ENCODE results near the gene SKI. TPM values are rescaled to one million over a fixed set of nuclear protein-coding genes. Genes with fewer than 3 reads are reported as not detected.

SKI gene
- total RNA-seq, 1 donor from 2014 or later = 66.2 TPM

- DNase-seq (ENCODE audit: low read depth) (no peak), FAIRE-seq (no peak)
- no peak overlapping the region for H3K27ac Mint-ChIP-seq (ENCODE audit: unreplicated experiment)
- H4K20me1 ChIP-seq (ENCODE audit: insufficient read depth, low read length) = peaks cover 100% of the 10 kb centered on the region
- no peaks in the 10 kb centered on the region for H3K36me3 ChIP-seq (ENCODE audit: insufficient read depth, low read length)
- peak overlapping the region; percentile 20 for H3K9ac ChIP-seq (ENCODE audit: low read length)
- peaks cover 3% of the 10 kb centered on the region for H3K36me3 Mint-ChIP-seq (ENCODE audit: low read depth, unreplicated experiment)
- H3K4me2 ChIP-seq (ENCODE audit: low read length) = peak overlapping the region; percentile 13
- no peaks in the 10 kb centered on the region for H3K27me3 Mint-ChIP-seq (ENCODE audit: low read depth, unreplicated experiment)
- H2AFZ ChIP-seq (ENCODE audit: low read depth, low read length) = no peak overlapping the region
- H3K4me3 Mint-ChIP-seq (ENCODE audit: unreplicated experiment) = no peak overlapping the region
- no peak overlapping the region for H3K27ac ChIP-seq (ENCODE audit: low read depth, low read length)
- no peak for TF ChIP-seq EZH2 (IDR thresholded peaks at IDR 0.05; ENCODE audit: insufficient read depth, low read length)
- TF ChIP-seq, protein P1, sequence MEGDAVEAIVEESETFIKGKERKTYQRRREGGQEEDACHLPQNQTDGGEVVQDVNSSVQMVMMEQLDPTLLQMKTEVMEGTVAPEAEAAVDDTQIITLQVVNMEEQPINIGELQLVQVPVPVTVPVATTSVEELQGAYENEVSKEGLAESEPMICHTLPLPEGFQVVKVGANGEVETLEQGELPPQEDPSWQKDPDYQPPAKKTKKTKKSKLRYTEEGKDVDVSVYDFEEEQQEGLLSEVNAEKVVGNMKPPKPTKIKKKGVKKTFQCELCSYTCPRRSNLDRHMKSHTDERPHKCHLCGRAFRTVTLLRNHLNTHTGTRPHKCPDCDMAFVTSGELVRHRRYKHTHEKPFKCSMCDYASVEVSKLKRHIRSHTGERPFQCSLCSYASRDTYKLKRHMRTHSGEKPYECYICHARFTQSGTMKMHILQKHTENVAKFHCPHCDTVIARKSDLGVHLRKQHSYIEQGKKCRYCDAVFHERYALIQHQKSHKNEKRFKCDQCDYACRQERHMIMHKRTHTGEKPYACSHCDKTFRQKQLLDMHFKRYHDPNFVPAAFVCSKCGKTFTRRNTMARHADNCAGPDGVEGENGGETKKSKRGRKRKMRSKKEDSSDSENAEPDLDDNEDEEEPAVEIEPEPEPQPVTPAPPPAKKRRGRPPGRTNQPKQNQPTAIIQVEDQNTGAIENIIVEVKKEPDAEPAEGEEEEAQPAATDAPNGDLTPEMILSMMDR (IDR thresholded peaks at IDR 0.05; ENCODE audit: insufficient read depth, low read depth, low read length) = no peak
- H3K27me3 ChIP-seq (ENCODE audit: insufficient read depth, low read length) = no peaks in the 10 kb centered on the region
- no peaks in the 10 kb centered on the region for H3K9me3 Mint-ChIP-seq (ENCODE audit: unreplicated experiment)
- peaks cover 99% of the 10 kb centered on the region for H3K79me2 ChIP-seq (ENCODE audit: insufficient read depth, low read length)
- no peaks in the 10 kb centered on the region for H3K9me3 ChIP-seq (ENCODE audit: insufficient read depth, low read depth, low read length)
- peaks cover 18% of the 10 kb centered on the region for H3K4me1 ChIP-seq (ENCODE audit: insufficient read depth, low read length)
- H3K4me1 Mint-ChIP-seq (ENCODE audit: low read depth, unreplicated experiment) = peaks cover 28% of the 10 kb centered on the region
- H3K4me3 ChIP-seq (ENCODE audit: insufficient read depth, low read depth, low read length) = peak overlapping the region; percentile 10
These were observed 42.4 kb downstream of the SKI start for GRCh38 chr1:2270260-2271100.

- H3K27ac Mint-ChIP-seq (ENCODE audit: unreplicated experiment) = no peak overlapping the region
- H3K9me3 ChIP-seq (ENCODE audit: insufficient read depth, low read depth, low read length) = no peaks in the 10 kb centered on the region
- H3K4me1 Mint-ChIP-seq (ENCODE audit: low read depth, unreplicated experiment) = peaks cover 31% of the 10 kb centered on the region
- no peak overlapping the region for H2AFZ ChIP-seq (ENCODE audit: low read depth, low read length)
- H3K27me3 Mint-ChIP-seq (ENCODE audit: low read depth, unreplicated experiment) = no peaks in the 10 kb centered on the region
- DNase-seq (ENCODE audit: low read depth) (no peak), FAIRE-seq (no peak)
- no peak overlapping the region for H3K4me3 Mint-ChIP-seq (ENCODE audit: unreplicated experiment)
- no peak overlapping the region for H3K9ac ChIP-seq (ENCODE audit: low read length)
- H3K4me2 ChIP-seq (ENCODE audit: low read length) = no peak overlapping the region
- H3K79me2 ChIP-seq (ENCODE audit: insufficient read depth, low read length) = peaks cover 99% of the 10 kb centered on the region
- peaks cover 100% of the 10 kb centered on the region for H4K20me1 ChIP-seq (ENCODE audit: insufficient read depth, low read length)
- peaks cover 3% of the 10 kb centered on the region for H3K36me3 Mint-ChIP-seq (ENCODE audit: low read depth, unreplicated experiment)
- H3K4me1 ChIP-seq (ENCODE audit: insufficient read depth, low read length) = peaks cover 25% of the 10 kb centered on the region
- no peak for TF ChIP-seq EZH2 (IDR thresholded peaks at IDR 0.05; ENCODE audit: insufficient read depth, low read length)
- TF ChIP-seq, protein P1 (IDR thresholded peaks at IDR 0.05; ENCODE audit: insufficient read depth, low read depth, low read length) = no peak
- H3K36me3 ChIP-seq (ENCODE audit: insufficient read depth, low read length) = no peaks in the 10 kb centered on the region
- no peaks in the 10 kb centered on the region for H3K27me3 ChIP-seq (ENCODE audit: insufficient read depth, low read length)
- H3K9me3 Mint-ChIP-seq (ENCODE audit: unreplicated experiment) = no peaks in the 10 kb centered on the region
- no peak overlapping the region for H3K4me3 ChIP-seq (ENCODE audit: insufficient read depth, low read depth, low read length)
- H3K27ac ChIP-seq (ENCODE audit: low read depth, low read length) = no peak overlapping the region
These were observed 43.1 kb downstream of the SKI start for GRCh38 chr1:2271211-2271721.

Data from astrocyte (in vitro differentiated cells and primary cell).